ENCODE results near the gene HIRA. TPM values are rescaled to one million over a fixed set of nuclear protein-coding genes. Genes with fewer than 3 reads are reported as not detected.

The HIRA gene
- total and polyA plus RNA-seq, 2 of the 8 experiments (the other 6 are each of a cell fraction or from before 2014, with no cell fraction given): 34.9 to 67.2 TPM

- Histone ChIP-seq H2BK120ac (replicated peaks; ENCODE audit: low read depth, low read length) (no peak overlapping the region), H2BK15ac (ENCODE audit: low read length) (no peak overlapping the region), H3K14ac (ENCODE audit: insufficient read length) (no peak overlapping the region), H2AFZ (ENCODE audit: low read length) (no peak overlapping the region), H3K9ac (replicated peaks in 1 of 4; ENCODE audit: extremely low read depth in 1 of 4, low read depth in 3 of 4, low read length in 3 of 4) (no peak overlapping the region), H2BK5ac (ENCODE audit: low read depth, low read length) (no peak overlapping the region), H3K79me2 (ENCODE audit: control insufficient read depth in 1 of 2, insufficient read depth in 2 of 2, low read length in 2 of 2) (peaks cover 0 to 22% of the 10 kb centered on the region in 2 experiments; a peak in 2 of 4 replicates), H3K4me2 (ENCODE audit: insufficient read depth in 1 of 2, low read depth in 2 of 2, low read length in 2 of 2) (no peak overlapping the region), H2BK12ac (ENCODE audit: low read depth, low read length) (no peak overlapping the region), H4K5ac (ENCODE audit: insufficient read length, low read depth, low read length) (no peak overlapping the region), H3K23me2 (ENCODE audit: low read depth, low read length) (no peaks in the 10 kb centered on the region), H3K56ac (replicated peaks; ENCODE audit: insufficient read length, low read depth, low read length) (no peak overlapping the region), H3K79me1 (ENCODE audit: low read depth, low read length) (peaks cover 7% of the 10 kb centered on the region), H3K4me3 (ENCODE audit: extremely low read depth in 1 of 4, insufficient read depth in 2 of 4, low read depth in 3 of 4, low read length in 4 of 4) (no peak overlapping the region), H3K4me1 (replicated peaks in 1 of 4; ENCODE audit: control insufficient read depth in 3 of 4, insufficient read depth in 4 of 4, low read length in 3 of 4) (no peaks in the 10 kb centered on the region), H3K27me3 (replicated peaks in 1 of 4; ENCODE audit: control insufficient read depth in 3 of 4, extremely low read depth in 1 of 4, insufficient read depth in 3 of 4, low read length in 3 of 4) (no peaks in the 10 kb centered on the region), H2BK20ac (ENCODE audit: low read length) (no peak overlapping the region), H3K23ac (ENCODE audit: insufficient read length) (no peak overlapping the region), H4K20me1 (replicated peaks in 1 of 2; ENCODE audit: control insufficient read depth in 1 of 2, insufficient read depth in 2 of 2, low read length in 2 of 2) (peaks cover 4 to 28% of the 10 kb centered on the region in 2 experiments), H2AK5ac (ENCODE audit: low read depth, low read length) (no peak overlapping the region), H4K8ac (ENCODE audit: extremely low read depth, insufficient read depth, low read length) (no peak overlapping the region), H3K18ac (ENCODE audit: extremely low read depth, low read length) (no peak overlapping the region), H3K27ac (ENCODE audit: low read depth, low read length) (no peak overlapping the region), H3K4ac (replicated peaks; ENCODE audit: insufficient read length, low read depth, low read length) (no peak overlapping the region), H3K36me3 (ENCODE audit: control insufficient read depth in 2 of 4, insufficient read depth in 4 of 4, low read length in 3 of 4) (peaks cover 27 to 46% (median 36%) of the 10 kb centered on the region in 4 experiments; a peak in 7 of 8 replicates), H4K91ac (replicated peaks; ENCODE audit: insufficient read length, low read length) (no peak overlapping the region), H3K9me3 (ENCODE audit: insufficient read depth in 2 of 2, low read depth in 1 of 2, low read length in 1 of 2) (no peaks in the 10 kb centered on the region)
- POLR2A ChIA-PET (ENCODE audit: partially characterized antibody): no interaction called here
- CTCF ChIA-PET (ENCODE audit: partially characterized antibody): interaction anchor here (1.3 to 3.4 kb wide), 4 partner anchors 8 to 160 kb away, joined by 3 to 34 read pairs (median 14); no protein-coding TSS in a partner anchor
- DNase-seq (ENCODE audit: low read depth in 1 of 2, low spot score in 2 of 2) (no peak), FAIRE-seq (no peak)
- 89% methylated on average over 7 of the region's 8 CpGs; no CpG with 5 or more reads in 1 of the 2 experiments for WGBS, 2 experiments (ENCODE audit: extremely low coverage in 1 of 2, insufficient coverage in 1 of 2, insufficient read length in 1 of 2, insufficient replicate concordance in 2 of 2, low coverage in 1 of 2, low lambda C conversion rate in 2 of 2, missing lambda C conversion rate in 1 of 2)
- TF ChIP-seq EGR1 (IDR thresholded peaks at IDR 0.05; ENCODE audit: borderline replicate concordance, low read depth, low read length): no peak
- TF ChIP-seq CBX8 (IDR thresholded peaks at IDR 0.05; ENCODE audit: borderline replicate concordance, low read depth, low read length): no peak
- TF ChIP-seq BACH1 (IDR thresholded peaks at IDR 0.05; ENCODE audit: low read length): no peak
- TF ChIP-seq ZNF274 (IDR thresholded peaks at IDR 0.05; ENCODE audit: borderline replicate concordance, extremely low read depth, low read length): no peak
- no peak for TF ChIP-seq SUZ12 (IDR thresholded peaks at IDR 0.05; ENCODE audit: low read length)
- no peak for TF ChIP-seq CEBPB (IDR thresholded peaks at IDR 0.05; ENCODE audit: low read depth, low read length)
- TF ChIP-seq POLR2A (IDR thresholded peaks at IDR 0.05; ENCODE audit: control extremely low read depth in 1 of 2, low read depth in 2 of 2, low read length in 2 of 2): no peak
- no peak for TF ChIP-seq MAFK (IDR thresholded peaks at IDR 0.05; ENCODE audit: low read depth, low read length)
- TF ChIP-seq JUN (IDR thresholded peaks at IDR 0.05; ENCODE audit: low read depth, low read length): no peak
- no peak for TF ChIP-seq USF2 (IDR thresholded peaks at IDR 0.05; ENCODE audit: low read length)
These were observed 40.7 kb upstream of the HIRA start for GRCh38 chr22:19472233-19472632.
